ENCODE measurements around the gene ARMC5. TPM values are rescaled to one million over a fixed set of nuclear protein-coding genes. Genes with fewer than 3 reads are reported as not detected.

The ARMC5 gene
- total RNA-seq, 2 donors from 2014 or later, result 8.8 to 10.8 TPM

GRCh38 chr16:31459687-31460581 is 633 bp downstream of the ARMC5 start:
- DNase-seq (ENCODE audit: low spot score) (peak; percentile 99), ATAC-seq (ENCODE audit: insufficient number of reproducible peaks, low FRiP score, low read depth) (peak; percentile 83)
- no peak for TF ChIP-seq CTCF (IDR thresholded peaks at IDR 0.05)
- H3K36me3 ChIP-seq, result peaks cover 6% of the 10 kb centered on the region
- peak overlapping the region; percentile 85 for H3K4me3 ChIP-seq
- no peaks in the 10 kb centered on the region for H3K9me3 ChIP-seq
- H3K27me3 ChIP-seq (replicated peaks; ENCODE audit: insufficient read depth), result no peaks in the 10 kb centered on the region
- peak overlapping the region; percentile 96 to 99 for H3K27ac ChIP-seq
- peaks cover 32 to 43% of the 10 kb centered on the region in 2 donors for H3K4me1 ChIP-seq (ENCODE audit: control insufficient read depth in 1 of 2, low read depth in 2 of 2)

DNA sequence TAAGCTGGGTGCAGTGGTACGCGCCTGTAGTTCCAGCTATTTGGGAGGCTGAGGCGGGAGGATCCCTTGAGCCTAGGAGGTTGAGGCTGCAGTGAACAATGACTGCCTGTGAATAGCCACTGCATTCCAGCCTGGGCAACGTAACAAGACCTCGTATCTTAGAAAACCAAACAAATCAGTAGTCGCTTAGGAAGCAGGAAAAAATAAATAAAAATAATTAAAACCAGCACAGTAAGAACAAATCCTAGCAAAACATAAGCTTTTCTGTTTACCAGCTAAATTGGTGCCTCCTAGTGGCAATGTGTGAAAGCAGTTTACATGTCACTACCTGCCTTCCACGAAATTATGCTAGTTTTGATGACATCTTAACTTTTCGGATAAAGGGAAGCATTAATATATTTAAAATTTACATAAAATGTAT is 1.3 kb downstream of the ARMC5 start:
- H3K4me3 ChIP-seq, result peak overlapping the region; percentile 85
- peaks cover 7% of the 10 kb centered on the region for H3K36me3 ChIP-seq
- ATAC-seq (ENCODE audit: insufficient number of reproducible peaks, low FRiP score, low read depth), result no peak
- TF ChIP-seq CTCF (IDR thresholded peaks at IDR 0.05), result peak; percentile 43
- peak overlapping the region; percentile 35 to 96 for H3K27ac ChIP-seq
- peaks cover 28 to 36% of the 10 kb centered on the region in 2 donors for H3K4me1 ChIP-seq (ENCODE audit: control insufficient read depth in 1 of 2, low read depth in 2 of 2)
- DNase-seq (ENCODE audit: low spot score), result no peak
- H3K27me3 ChIP-seq (replicated peaks; ENCODE audit: insufficient read depth), result no peaks in the 10 kb centered on the region
- no peaks in the 10 kb centered on the region for H3K9me3 ChIP-seq

- H3K4me3 ChIP-seq, result no peak overlapping the region
- H3K36me3 ChIP-seq, result peaks cover 11% of the 10 kb centered on the region
- H3K27ac ChIP-seq, result no peak overlapping the region
- no peaks in the 10 kb centered on the region for H3K27me3 ChIP-seq (replicated peaks; ENCODE audit: insufficient read depth)
- peaks cover 21 to 28% of the 10 kb centered on the region in 2 donors for H3K4me1 ChIP-seq (ENCODE audit: control insufficient read depth in 1 of 2, low read depth in 2 of 2)
- no peak for ATAC-seq (ENCODE audit: insufficient number of reproducible peaks, low FRiP score, low read depth)
- H3K9me3 ChIP-seq, result no peaks in the 10 kb centered on the region
- no peak for DNase-seq (ENCODE audit: low spot score)
- TF ChIP-seq CTCF (IDR thresholded peaks at IDR 0.05), result no peak
Measured at GRCh38 chr16:31461201-31461920, 2.1 kb downstream of the ARMC5 start.

DNA sequence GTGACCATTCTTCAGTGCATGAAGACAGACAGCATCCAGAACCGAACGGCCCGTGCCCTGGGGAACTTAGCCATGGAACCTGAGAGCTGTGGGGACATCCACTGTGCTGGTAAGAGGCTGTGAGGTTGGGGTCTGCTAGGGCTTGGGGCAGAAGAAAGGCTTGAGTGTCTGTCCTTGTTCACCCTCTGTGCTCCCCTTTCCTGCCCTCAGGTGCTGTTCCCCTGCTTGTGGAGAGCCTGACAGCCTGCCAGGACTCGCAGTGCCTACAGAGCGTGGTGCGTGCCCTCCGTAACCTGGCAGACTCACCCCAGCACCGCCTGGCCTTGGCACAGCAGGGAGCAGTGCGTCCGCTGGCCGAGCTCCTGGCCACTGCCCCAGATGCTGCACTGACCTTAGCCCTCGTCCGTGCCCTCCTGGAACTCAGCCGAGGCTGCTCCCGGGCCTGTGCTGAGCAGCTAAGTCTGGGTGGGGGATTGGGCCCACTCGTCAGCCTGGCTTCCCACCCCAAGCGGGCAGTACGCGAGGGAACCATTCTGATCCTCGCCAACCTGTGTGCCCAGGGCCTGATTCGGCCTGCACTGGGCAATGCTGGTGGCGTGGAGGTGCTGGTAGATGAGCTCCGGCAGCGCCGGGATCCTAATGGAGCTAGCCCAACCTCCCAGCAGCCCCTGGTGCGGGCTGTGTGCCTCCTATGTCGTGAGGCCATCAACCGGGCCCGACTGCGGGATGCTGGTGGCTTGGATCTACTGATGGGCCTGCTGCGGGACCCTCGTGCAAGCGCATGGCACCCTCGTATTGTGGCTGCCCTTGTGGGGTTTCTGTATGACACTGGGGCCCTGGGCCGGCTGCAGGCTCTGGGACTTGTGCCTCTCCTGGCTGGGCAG is 2.9 kb downstream of the ARMC5 start:
- DNase-seq (ENCODE audit: low spot score) (no peak), ATAC-seq (ENCODE audit: insufficient number of reproducible peaks, low FRiP score, low read depth) (no peak)
- H3K36me3 ChIP-seq, result peaks cover 11% of the 10 kb centered on the region
- H3K4me1 ChIP-seq (ENCODE audit: control insufficient read depth in 1 of 2, low read depth in 2 of 2), result peaks cover 12 to 20% of the 10 kb centered on the region in 2 donors
- no peak overlapping the region for H3K4me3 ChIP-seq
- no peaks in the 10 kb centered on the region for H3K9me3 ChIP-seq
- no peak for TF ChIP-seq CTCF (IDR thresholded peaks at IDR 0.05)
- H3K27ac ChIP-seq, result no peak overlapping the region
- no peaks in the 10 kb centered on the region for H3K27me3 ChIP-seq (replicated peaks; ENCODE audit: insufficient read depth)

Data from thoracic aorta (tissue), 2 donors.